NCI-H2029 (cell line): ENCODE data around the gene NPFF.
A peak's percentile ranks its signal among the peaks of the same experiment; 100 is the strongest.
"Not testable (repeated sequence)": the region's sequence is repeated elsewhere in the genome, so short reads cannot be mapped to it uniquely, and the experiment has no call there.

Experiments used
- DNase-seq: peaks from one replicate; lab custom pipeline; 2025; lab: John Stamatoyannopoulos, UW

Gene NPFF

GRCh38 chr12:53495903-53496751, 11.2 kb downstream of the NPFF start:
- no peak for DNase-seq

GRCh38 chr12:53493610-53494391, 13.5 kb downstream of the NPFF start:
- no peak for DNase-seq

GRCh38 chr12:53492830-53493609, 14.3 kb downstream of the NPFF start:
- peak; percentile 87 for DNase-seq

- DNase-seq = no peak
Observed at GRCh38 chr12:53492188-53492587, 15.1 kb downstream of the NPFF start.

GRCh38 chr12:53489242-53489864, 17.9 kb downstream of the NPFF start:
- no peak for DNase-seq

- DNase-seq = no peak
Observed at GRCh38 chr12:53486736-53487487, 20.4 kb downstream of the NPFF start.

- no peak for DNase-seq
Observed at GRCh38 chr12:53485955-53486735, 21.1 kb downstream of the NPFF start.

GRCh38 chr12:53484686-53485575, 22.4 kb downstream of the NPFF start:
- DNase-seq = no peak

GRCh38 chr12:53483979-53484377, 23.3 kb downstream of the NPFF start:
- DNase-seq = no peak

- DNase-seq = no peak
Observed at GRCh38 chr12:53483225-53483978, 23.9 kb downstream of the NPFF start.

- DNase-seq = no peak
Observed at GRCh38 chr12:53482626-53483168, 24.6 kb downstream of the NPFF start.

GRCh38 chr12:53481939-53482586, 25.2 kb downstream of the NPFF start:
- no peak for DNase-seq

GRCh38 chr12:53481458-53481857, 25.8 kb downstream of the NPFF start:
- not testable (repeated sequence) for DNase-seq

GRCh38 chr12:53480491-53481442, 26.5 kb downstream of the NPFF start:
- DNase-seq = no peak

GRCh38 chr12:53479331-53479730, 28.0 kb downstream of the NPFF start:
- no peak for DNase-seq

GRCh38 chr12:53478865-53479264, 28.4 kb downstream of the NPFF start:
- DNase-seq = no peak

- no peak for DNase-seq
Observed at GRCh38 chr12:53476769-53477209, 30.5 kb downstream of the NPFF start.
